Activated naive CD8-positive, alpha-beta T cell treated with anti-CD3 and anti-CD28 coated beads, Interleukin-2, amount 10 ng/mL, durations not matched to agents 7 days and 5 days (primary cell): Measurements from ENCODE around the gene CPNE2. TPM values are rescaled to one million over a fixed set of nuclear protein-coding genes. Genes with fewer than 3 reads are reported as not detected.

Experiments used
- ATAC-seq: fragments of 150-1000 bp; cut with Tn5 transposase; one replicate; pipeline ENCODE4 v1.10.0; 2021; ENCODE audit warnings: low read depth, moderate library complexity
- POLR2A ChIA-PET: fragments of 350-600 bp; sonication (Branson Sonifier 250); formaldehyde crosslinking; loops from one replicate; lab custom pipeline; 2021; ENCODE audit warnings: antibody characterized with exemption; lab: Charles Lee
- DNase-seq: peaks from one replicate; pipeline ENCODE4 v3.0.0; 2021
- H3K27ac Mint-ChIP-seq: one replicate; pipeline ENCODE4 v1.8.0; 2022; ENCODE audit warnings: mild to moderate bottlenecking, mixed read lengths
- H3K27me3 Mint-ChIP-seq: one replicate; pipeline ENCODE4 v1.8.0; 2022; ENCODE audit warnings: mild to moderate bottlenecking, moderate library complexity, mixed read lengths
- H3K36me3 Mint-ChIP-seq: one replicate; pipeline ENCODE4 v1.8.0; 2021; ENCODE audit warnings: mild to moderate bottlenecking, mixed read lengths
- H3K4me1 Mint-ChIP-seq: one replicate; pipeline ENCODE4 v1.8.0; 2021; ENCODE audit warnings: mixed read lengths
- H3K4me3 Mint-ChIP-seq: one replicate; pipeline ENCODE4 v1.8.0; 2022; ENCODE audit warnings: mild to moderate bottlenecking, moderate library complexity, mixed read lengths
- H3K9me3 Mint-ChIP-seq: one replicate; pipeline ENCODE4 v1.8.0; 2021; ENCODE audit warnings: mixed read lengths
- total RNA-seq, 2 experiments: library from RNA; stranded (reverse); gene quantifications; one replicate each; pipeline ENCODE4 v1.2.3, GENCODE V29; 2021

CPNE2 gene
- total RNA-seq: 10 to 100 TPM; 11.0 to 11.4 TPM

- H3K9me3 Mint-ChIP-seq: no peaks in the 10 kb centered on the region
- no peaks in the 10 kb centered on the region for H3K36me3 Mint-ChIP-seq
- POLR2A ChIA-PET: interaction anchor here (0.7 to 1.8 kb wide), 8 partner anchors 31 to 153 kb away, joined by 3 to 4 read pairs (median 4); partner anchors contain the start of gene ARL2BP
- peak within 1 kb of the TSS; percentile 74 for H3K4me3 Mint-ChIP-seq
- no peak for DNase-seq
- peaks cover 4% of the 10 kb centered on the region for H3K4me1 Mint-ChIP-seq
- ATAC-seq: peak; percentile 62
- peaks cover 38% of the 10 kb centered on the region for H3K27me3 Mint-ChIP-seq
- H3K27ac Mint-ChIP-seq: peak within 1 kb of the TSS; percentile 13
Measured at GRCh38 chr16:57091975-57092785, at the start of gene CPNE2. Gene CPNE2 (plus strand): TSS chr16:57092583. CDS start chr16:57110743, 18,160 bp downstream.

DNA sequence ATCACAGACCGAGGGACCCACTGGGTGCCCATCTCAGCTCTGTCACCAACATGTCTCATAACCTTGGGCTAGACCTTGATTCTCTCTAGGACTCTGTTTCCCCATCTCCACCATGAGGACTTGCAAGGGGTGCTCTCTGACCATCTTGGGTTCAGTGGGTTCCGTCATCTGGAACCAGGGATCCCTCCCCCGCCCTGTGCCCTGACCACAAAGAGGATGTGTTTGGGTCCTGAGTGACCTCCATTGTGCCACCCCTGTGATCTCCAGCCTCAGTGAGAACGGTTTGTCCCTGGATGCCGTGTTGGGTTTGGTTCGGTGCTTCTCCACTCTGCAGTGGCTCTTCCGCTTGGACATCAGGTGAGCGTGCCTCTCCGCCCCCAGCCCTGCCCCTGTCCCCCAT, 49.1 kb upstream of the CPNE2 start:
- peaks cover 35% of the 10 kb centered on the region for H3K36me3 Mint-ChIP-seq
- POLR2A ChIA-PET: interaction anchor here (5.8 to 6.2 kb wide), 2 partner anchors 21 to 55 kb away, joined by 63 to 75 read pairs; partner anchors contain the start of gene NLRC5
- H3K4me3 Mint-ChIP-seq: peak overlapping the region; percentile 80
- ATAC-seq (no peak), DNase-seq (no peak)
- H3K27me3 Mint-ChIP-seq: no peaks in the 10 kb centered on the region
- H3K27ac Mint-ChIP-seq: peak overlapping the region; percentile 98
- H3K4me1 Mint-ChIP-seq: peaks cover 57% of the 10 kb centered on the region
- no peaks in the 10 kb centered on the region for H3K9me3 Mint-ChIP-seq

GRCh38 chr16:57044931-57045693, 47.3 kb upstream of the CPNE2 start:
- Mint-ChIP-seq H3K27me3 (no peaks in the 10 kb centered on the region), H3K36me3 (peaks cover 39% of the 10 kb centered on the region), H3K9me3 (no peaks in the 10 kb centered on the region), H3K4me3 (no peak overlapping the region), H3K4me1 (peaks cover 42% of the 10 kb centered on the region), H3K27ac (peak overlapping the region; percentile 47)
- no peak for ATAC-seq
- no peak for DNase-seq
- POLR2A ChIA-PET: interaction anchor here (0.6 to 1.8 kb wide), 4 partner anchors 8 to 112 kb away, joined by 3 to 5 read pairs (median 4); partner anchors contain the start of gene NLRC5

DNA sequence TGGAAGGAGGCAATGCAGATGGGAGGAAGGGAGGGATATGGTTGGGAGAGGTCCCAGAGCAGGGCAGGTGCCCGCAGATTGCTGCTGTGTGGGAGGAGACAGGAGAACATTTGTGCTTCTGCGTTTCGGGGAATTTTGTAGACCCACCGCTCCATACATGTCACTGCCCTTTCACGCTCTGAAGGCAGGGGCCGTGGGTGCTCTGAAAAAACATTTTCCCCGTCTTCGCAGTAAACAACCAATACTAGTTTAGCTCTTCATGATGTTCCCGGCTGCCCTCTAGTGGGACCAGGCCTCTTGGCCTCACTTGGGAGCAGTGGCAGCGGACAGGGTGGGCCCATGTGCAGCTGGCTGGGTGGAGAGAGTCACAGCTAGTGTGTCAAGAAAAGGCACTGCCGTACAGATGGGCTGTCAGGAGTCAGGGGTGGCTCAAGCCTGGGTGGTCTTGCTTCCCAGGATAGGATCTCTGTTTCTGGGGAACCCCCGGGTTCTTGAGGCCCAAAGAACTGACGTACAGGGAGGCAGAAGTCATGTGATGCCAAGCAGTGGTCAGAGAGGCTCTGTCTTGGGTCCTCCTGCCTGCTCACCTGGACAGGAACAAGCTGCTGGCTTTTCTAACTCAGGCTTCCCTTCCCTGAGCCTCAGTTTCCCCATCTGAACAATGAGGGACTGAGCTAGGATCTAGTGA, 46.5 kb upstream of the CPNE2 start:
- H3K4me3 Mint-ChIP-seq: no peak overlapping the region
- H3K27me3 Mint-ChIP-seq: no peaks in the 10 kb centered on the region
- peaks cover 42% of the 10 kb centered on the region for H3K36me3 Mint-ChIP-seq
- H3K27ac Mint-ChIP-seq: peak overlapping the region; percentile 47
- POLR2A ChIA-PET: interaction anchor here (1.1 to 1.6 kb wide), 2 partner anchors 56 to 75 kb away, joined by 3 to 5 read pairs; partner anchors contain the start of gene NLRC5
- ATAC-seq (no peak), DNase-seq (no peak)
- H3K4me1 Mint-ChIP-seq: peaks cover 36% of the 10 kb centered on the region
- H3K9me3 Mint-ChIP-seq: no peaks in the 10 kb centered on the region

DNA sequence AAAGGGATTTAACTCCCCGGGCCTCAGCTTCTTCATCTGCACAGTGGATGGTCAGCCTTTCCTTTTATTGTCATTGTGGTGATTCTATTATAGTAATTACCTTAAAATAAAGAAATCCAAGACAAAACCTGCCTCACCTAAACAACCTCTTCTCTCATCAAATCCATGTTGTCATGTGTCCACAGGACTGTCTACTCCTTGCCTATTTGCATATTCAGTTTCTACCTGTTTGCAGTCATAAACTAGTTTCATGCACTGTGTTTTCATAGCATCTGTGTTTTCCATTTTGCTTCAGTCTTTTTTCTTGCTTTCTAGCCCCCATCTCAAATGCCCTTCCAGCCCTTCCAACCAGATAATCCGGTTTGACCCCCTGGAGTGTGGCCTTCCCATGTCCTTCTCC, 44.3 kb upstream of the CPNE2 start:
- ATAC-seq: no peak
- H3K36me3 Mint-ChIP-seq: peaks cover 46% of the 10 kb centered on the region
- H3K4me1 Mint-ChIP-seq: peaks cover 15% of the 10 kb centered on the region
- no peaks in the 10 kb centered on the region for H3K27me3 Mint-ChIP-seq
- H3K4me3 Mint-ChIP-seq: no peak overlapping the region
- POLR2A ChIA-PET: no interaction called here
- peak overlapping the region; percentile 62 for H3K27ac Mint-ChIP-seq
- DNase-seq: no peak
- H3K9me3 Mint-ChIP-seq: no peaks in the 10 kb centered on the region

DNA sequence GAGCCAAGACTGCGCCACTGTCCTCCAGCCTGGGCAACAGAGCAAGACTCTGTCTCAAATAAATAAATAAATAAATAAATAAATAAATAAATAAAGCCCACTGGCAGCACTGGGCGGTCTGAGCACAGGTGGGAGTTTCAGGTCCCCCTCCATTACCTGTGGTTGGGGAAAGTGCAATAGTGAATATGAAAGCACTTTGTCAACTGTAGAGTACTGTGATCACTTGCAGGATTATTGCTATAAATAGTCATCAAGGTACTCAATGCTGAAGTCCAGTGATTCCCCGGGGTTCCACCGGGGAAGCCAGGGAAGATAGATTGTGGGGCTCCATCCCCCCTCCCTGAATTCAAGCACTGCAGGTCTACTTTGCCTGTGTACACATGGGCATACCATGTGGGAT, 42.7 kb upstream of the CPNE2 start:
- POLR2A ChIA-PET: interaction anchor here (1.0 kb wide), 1 partner anchor 111 kb away, joined by 3 read pairs; no protein-coding TSS in a partner anchor
- H3K36me3 Mint-ChIP-seq: peaks cover 42% of the 10 kb centered on the region
- H3K27me3 Mint-ChIP-seq: no peaks in the 10 kb centered on the region
- DNase-seq (no peak), ATAC-seq (no peak)
- H3K27ac Mint-ChIP-seq: no peak overlapping the region
- H3K4me1 Mint-ChIP-seq: peaks cover 9% of the 10 kb centered on the region
- no peaks in the 10 kb centered on the region for H3K9me3 Mint-ChIP-seq
- no peak overlapping the region for H3K4me3 Mint-ChIP-seq

DNA sequence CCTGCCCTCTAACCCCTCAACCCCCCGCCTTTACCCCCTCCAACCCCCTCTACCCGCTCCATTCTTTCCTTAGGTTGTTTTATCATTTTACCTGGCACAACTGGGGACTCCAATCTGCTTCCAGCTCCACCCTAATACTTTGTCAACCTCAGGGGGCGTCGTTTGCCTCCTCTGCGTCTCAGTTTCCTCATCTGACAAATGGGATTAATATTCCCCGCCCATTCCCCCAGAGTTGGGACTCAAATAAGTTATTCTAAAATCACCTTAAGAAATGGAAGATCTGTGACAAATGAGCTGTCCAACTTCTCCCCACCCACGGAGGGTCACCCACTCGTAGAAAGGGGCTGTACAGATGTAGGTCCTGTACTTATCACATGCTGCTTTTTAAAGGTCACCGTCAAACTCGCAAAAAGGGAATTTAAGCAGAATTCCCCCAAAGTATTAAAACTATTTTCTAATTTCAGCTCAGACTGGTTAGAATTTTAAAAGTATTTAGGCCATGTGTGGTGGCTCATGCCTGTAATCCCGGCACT, 40.6 kb upstream of the CPNE2 start:
- POLR2A ChIA-PET: interaction anchor here (1.2 to 1.3 kb wide), 2 partner anchors 9 to 10 kb away, joined by 3 to 5 read pairs; no protein-coding TSS in a partner anchor

GRCh38 chr16:57053206-57053605, 39.2 kb upstream of the CPNE2 start:
- H3K36me3 Mint-ChIP-seq: peaks cover 44% of the 10 kb centered on the region
- no peaks in the 10 kb centered on the region for H3K9me3 Mint-ChIP-seq
- no peaks in the 10 kb centered on the region for H3K27me3 Mint-ChIP-seq
- H3K27ac Mint-ChIP-seq: no peak overlapping the region
- H3K4me3 Mint-ChIP-seq: no peak overlapping the region
- POLR2A ChIA-PET: interaction anchor here (0.7 to 1.6 kb wide), 3 partner anchors 8 to 64 kb away, joined by 3 read pairs; partner anchors contain the start of gene NLRC5
- DNase-seq: no peak
- ATAC-seq: no peak
- H3K4me1 Mint-ChIP-seq: peaks cover 5% of the 10 kb centered on the region

More for the DNA sequence above, 40.6 kb upstream of the CPNE2 start:
- no peak overlapping the region for H3K27ac Mint-ChIP-seq
- no peak for ATAC-seq
- peaks cover 45% of the 10 kb centered on the region for H3K36me3 Mint-ChIP-seq
- no peak for DNase-seq
- no peak overlapping the region for H3K4me3 Mint-ChIP-seq
- H3K4me1 Mint-ChIP-seq: peaks cover 3% of the 10 kb centered on the region
- no peaks in the 10 kb centered on the region for H3K9me3 Mint-ChIP-seq
- no peaks in the 10 kb centered on the region for H3K27me3 Mint-ChIP-seq

DNA sequence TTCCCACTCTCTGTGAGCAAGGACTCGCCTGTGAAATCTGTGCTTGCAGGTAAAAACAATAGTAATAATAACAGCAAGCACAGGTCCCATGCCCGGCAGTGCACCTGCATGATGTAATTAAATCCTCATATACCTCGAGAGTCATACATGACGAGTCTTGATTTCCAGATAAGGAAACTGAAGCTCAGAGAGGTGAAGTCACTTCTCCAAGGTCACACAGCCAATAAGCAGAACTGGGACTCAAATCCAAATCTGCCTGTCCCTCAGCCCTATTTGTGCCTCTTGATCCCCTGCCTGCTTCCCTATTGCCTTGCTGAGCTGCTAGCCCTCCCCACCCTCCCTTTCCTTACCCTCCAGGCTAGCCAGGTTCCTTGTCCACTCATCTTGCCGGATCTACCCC, 38.0 kb upstream of the CPNE2 start:
- POLR2A ChIA-PET: no interaction called here
- DNase-seq (no peak), ATAC-seq (no peak)
- H3K9me3 Mint-ChIP-seq: no peaks in the 10 kb centered on the region
- no peak overlapping the region for H3K27ac Mint-ChIP-seq
- H3K4me3 Mint-ChIP-seq: no peak overlapping the region
- H3K27me3 Mint-ChIP-seq: no peaks in the 10 kb centered on the region
- H3K36me3 Mint-ChIP-seq: peaks cover 36% of the 10 kb centered on the region
- peaks cover 2% of the 10 kb centered on the region for H3K4me1 Mint-ChIP-seq

DNA sequence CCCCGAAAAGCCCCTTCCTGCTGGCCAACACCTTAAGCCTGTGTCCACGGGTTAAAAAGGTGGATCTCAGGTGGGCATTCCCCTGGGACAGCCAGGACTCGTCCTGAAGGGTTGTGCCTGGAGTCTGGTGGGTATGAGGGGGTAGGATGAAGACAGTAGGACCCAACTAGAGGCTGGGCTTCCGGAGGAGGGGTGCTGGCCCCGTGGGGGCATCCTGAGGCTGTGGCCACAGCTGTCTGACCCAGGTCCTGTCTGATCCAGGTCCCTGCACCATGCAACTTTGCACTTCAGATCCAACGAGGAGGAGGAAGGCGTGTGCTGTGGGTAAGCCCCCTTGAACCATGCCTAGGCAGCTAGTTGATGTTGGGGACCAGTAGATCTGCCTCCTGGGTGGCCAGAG, 37.6 kb upstream of the CPNE2 start:
- Mint-ChIP-seq H3K27me3 (no peaks in the 10 kb centered on the region), H3K36me3 (peaks cover 38% of the 10 kb centered on the region), H3K27ac (no peak overlapping the region), H3K9me3 (no peaks in the 10 kb centered on the region), H3K4me3 (no peak overlapping the region), H3K4me1 (peaks cover 5% of the 10 kb centered on the region)
- no peak for ATAC-seq
- POLR2A ChIA-PET: no interaction called here
- no peak for DNase-seq

DNA sequence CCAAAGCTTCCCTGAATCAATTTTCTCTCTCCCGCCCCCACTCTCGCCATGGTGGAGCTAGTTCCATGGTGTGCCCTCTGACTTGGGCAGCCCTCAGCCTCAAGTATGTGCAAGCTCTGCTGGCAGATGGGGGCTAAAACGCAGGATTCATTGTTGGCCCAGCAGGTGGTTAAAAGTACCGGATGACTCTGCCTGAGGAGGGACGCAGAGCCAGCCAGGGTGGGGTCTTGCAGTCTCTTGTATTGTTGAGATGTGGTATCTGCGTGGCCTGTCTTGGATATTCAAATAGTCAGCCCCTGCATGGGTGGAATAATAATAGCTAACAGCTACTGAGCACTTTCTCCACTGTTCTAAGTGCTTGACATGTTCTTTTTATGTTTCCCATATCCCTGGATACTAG, 36.7 kb upstream of the CPNE2 start:
- POLR2A ChIA-PET: interaction anchor here (0.6 kb wide), 1 partner anchor 78 kb away, joined by 3 read pairs; no protein-coding TSS in a partner anchor
- Mint-ChIP-seq H3K4me3 (no peak overlapping the region), H3K27me3 (no peaks in the 10 kb centered on the region)

GRCh38 chr16:57058291-57058861, 34.0 kb upstream of the CPNE2 start:
- Mint-ChIP-seq H3K36me3 (peaks cover 29% of the 10 kb centered on the region), H3K27ac (no peak overlapping the region), H3K4me3 (no peak overlapping the region), H3K27me3 (no peaks in the 10 kb centered on the region), H3K4me1 (peaks cover 15% of the 10 kb centered on the region), H3K9me3 (no peaks in the 10 kb centered on the region)
- POLR2A ChIA-PET: no interaction called here
- ATAC-seq: no peak
- no peak for DNase-seq

More for the DNA sequence above, 36.7 kb upstream of the CPNE2 start:
- Mint-ChIP-seq H3K27ac (no peak overlapping the region), H3K36me3 (peaks cover 40% of the 10 kb centered on the region), H3K9me3 (no peaks in the 10 kb centered on the region), H3K4me1 (peaks cover 12% of the 10 kb centered on the region)
- DNase-seq (no peak), ATAC-seq (no peak)
